Smooth muscle cell (in vitro differentiated cells): ENCODE measurements around the gene PPP1R14B. TPM values are rescaled to one million over a fixed set of nuclear protein-coding genes. Genes with fewer than 3 reads are reported as not detected.
A peak's percentile ranks its signal among the peaks of the same experiment; 100 is the strongest.

ENCODE experiments used
- DNase-seq: peaks from one replicate; lab custom pipeline; 2025; ENCODE audit not compliant: unreplicated experiment; lab: John Stamatoyannopoulos, UW
- H2AFZ ChIP-seq: fragments of 200-600 bp; sonication (generic); 2 replicates; pipeline ENCODE4 v1.6.0; 2016; ENCODE audit warnings: antibody characterized with exemption, low read depth, mild to moderate bottlenecking
- H3F3A ChIP-seq: fragments of 200-600 bp; sonication (generic); 2 replicates; pipeline ENCODE4 v1.6.0; 2017; ENCODE audit warnings: antibody characterized with exemption, low read depth
- H3K27ac ChIP-seq: fragments of 200-600 bp; sonication (generic); 2 replicates; pipeline ENCODE4 v1.5.1; 2016; ENCODE audit warnings: low read depth, mild to moderate bottlenecking
- H3K27me3 ChIP-seq: fragments of 200-600 bp; sonication (generic); 2 replicates; pipeline ENCODE4 v1.6.1; 2016; ENCODE audit warnings: low read depth, mild to moderate bottlenecking
- H3K36me3 ChIP-seq: fragments of 200-600 bp; sonication (generic); 2 replicates; pipeline ENCODE4 v1.5.1; 2016; ENCODE audit warnings: low read depth
- H3K4me1 ChIP-seq: fragments of 200-600 bp; sonication (generic); 2 replicates; pipeline ENCODE4 v1.5.1; 2016; ENCODE audit warnings: low read depth
- H3K4me2 ChIP-seq: fragments of 200-600 bp; sonication (generic); 2 replicates; pipeline ENCODE4 v1.6.0; 2016; ENCODE audit warnings: mild to moderate bottlenecking
- H3K4me3 ChIP-seq: fragments of 200-600 bp; sonication (generic); 2 replicates; pipeline ENCODE4 v1.5.1; 2016; ENCODE audit warnings: mild to moderate bottlenecking
- H3K79me2 ChIP-seq: fragments of 200-600 bp; sonication (generic); 2 replicates; pipeline ENCODE4 v1.6.0; 2016; ENCODE audit warnings: low read depth, mild to moderate bottlenecking
- H3K9ac ChIP-seq: fragments of 200-600 bp; sonication (generic); 2 replicates; pipeline ENCODE4 v1.6.0; 2016; ENCODE audit warnings: low read depth
- H3K9me3 ChIP-seq: fragments of 200-600 bp; sonication (generic); replicated peaks from 2 replicates; pipeline ENCODE4 v1.5.1; 2016; ENCODE audit warnings: low read depth
- H4K20me1 ChIP-seq: fragments of 200-600 bp; sonication (generic); 2 replicates; pipeline ENCODE4 v1.6.0; 2016; ENCODE audit warnings: low read depth
- CTCF ChIP-seq: fragments of 200-600 bp; sonication (generic); IDR thresholded peaks from 2 replicates; pipeline ENCODE4 v1.5.1; 2017; ENCODE audit warnings: borderline replicate concordance, mild to moderate bottlenecking, antibody characterized with exemption; ENCODE audit not compliant: insufficient read depth, poor library complexity, severe bottlenecking
- WGBS: methylation state at CpG from one replicate; pipeline ENCODE4 v1.1.7; 2016; ENCODE audit warnings: low lambda C conversion rate; 5-methylcytosine and 5-hydroxymethylcytosine counted together
- polyA plus RNA-seq: library from polyadenylated mRNA; unstranded; fragments of >200 nt; fragmentation: Nextera tagmentation; extraction: Ambion mirVana; gene quantifications from 2 replicates; pipeline ENCODE4 v1.2.1, GENCODE V29; 2016
- total RNA-seq: library from RNA; depleted of rRNA; stranded (reverse); fragments of >200 nt; gene quantifications from 2 replicates; pipeline ENCODE4 v1.2.3, GENCODE V29; 2014

PPP1R14B gene
- total and polyA plus RNA-seq, 2 experiments from 2014 or later: 242 to 530 TPM

GRCh38 chr11:64269540-64270220 is 22.9 kb upstream of the PPP1R14B start:
- Histone ChIP-seq H3K4me2 (peak overlapping the region; percentile 86), H2AFZ (peak overlapping the region; percentile 64), H3K36me3 (no peaks in the 10 kb centered on the region), H3F3A (peaks cover 12% of the 10 kb centered on the region), H3K9me3 (no peaks in the 10 kb centered on the region), H3K79me2 (no peaks in the 10 kb centered on the region), H3K4me3 (peak overlapping the region; percentile 62), H3K27me3 (no peaks in the 10 kb centered on the region), H3K4me1 (peaks cover 8% of the 10 kb centered on the region), H4K20me1 (no peaks in the 10 kb centered on the region), H3K9ac (peak overlapping the region; percentile 85), H3K27ac (peak overlapping the region; percentile 91)
- WGBS: 2% methylated on average over 44 of the region's 58 CpGs
- no peak for TF ChIP-seq CTCF
- peak; percentile 92 for DNase-seq

GRCh38 chr11:64268893-64269539 is 22.3 kb upstream of the PPP1R14B start:
- Histone ChIP-seq H4K20me1 (no peaks in the 10 kb centered on the region), H3K4me1 (peaks cover 8% of the 10 kb centered on the region), H3F3A (peaks cover 12% of the 10 kb centered on the region), H3K79me2 (no peaks in the 10 kb centered on the region), H2AFZ (peak overlapping the region; percentile 47), H3K4me3 (peak overlapping the region; percentile 62), H3K27ac (peak overlapping the region; percentile 91), H3K4me2 (peak overlapping the region; percentile 86), H3K9me3 (no peaks in the 10 kb centered on the region), H3K27me3 (no peaks in the 10 kb centered on the region), H3K9ac (peak overlapping the region; percentile 85), H3K36me3 (no peaks in the 10 kb centered on the region)
- TF ChIP-seq CTCF: no peak
- 1% methylated on average over 34 of the region's 34 CpGs for WGBS
- DNase-seq: no peak

- Histone ChIP-seq H2AFZ (no peak overlapping the region), H3K36me3 (no peaks in the 10 kb centered on the region), H3K79me2 (no peaks in the 10 kb centered on the region), H4K20me1 (no peaks in the 10 kb centered on the region), H3F3A (peaks cover 12% of the 10 kb centered on the region), H3K4me2 (peak overlapping the region; percentile 86), H3K9ac (peak overlapping the region; percentile 85), H3K4me3 (peak overlapping the region; percentile 62), H3K9me3 (no peaks in the 10 kb centered on the region), H3K4me1 (peaks cover 8% of the 10 kb centered on the region), H3K27ac (peak overlapping the region; percentile 91), H3K27me3 (no peaks in the 10 kb centered on the region)
- DNase-seq: no peak
- no peak for TF ChIP-seq CTCF
- WGBS: 75% methylated on average over 21 of the region's 23 CpGs
These were observed 21.5 kb upstream of the PPP1R14B start for GRCh38 chr11:64268025-64268892.
